Measurements from ENCODE around the gene DMAP1. TPM values are rescaled to one million over a fixed set of nuclear protein-coding genes. Genes with fewer than 3 reads are reported as not detected.
A peak's percentile ranks its signal among the peaks of the same experiment; 100 is the strongest.

The DMAP1 gene
- total and polyA plus RNA-seq, 11 donors: 23.5 to 35.5 (median 28.7) TPM

DNA sequence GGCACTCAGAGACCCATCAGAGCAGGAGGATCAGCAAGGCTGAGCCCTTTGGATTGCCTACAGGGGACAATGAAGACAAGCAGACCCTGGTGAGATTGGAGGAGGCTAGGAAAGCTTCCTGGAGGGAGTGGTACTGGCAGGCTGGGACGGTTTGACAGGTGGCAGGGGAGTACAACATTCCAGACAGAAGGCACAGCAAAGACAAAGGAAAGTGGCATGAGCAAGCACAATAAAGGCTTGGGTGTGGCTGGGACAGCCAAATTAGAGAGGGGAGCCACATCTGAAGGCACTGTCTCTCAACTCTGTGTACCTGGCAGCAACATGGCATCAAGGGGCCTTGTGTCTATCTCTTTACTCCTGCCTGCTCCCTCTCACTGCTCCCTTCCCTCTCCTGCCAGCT, 38.2 kb downstream of the DMAP1 start:
- DNase-seq (no peak), ATAC-seq (no peak)
- peaks cover 0 to 28% (median 11%) of the 10 kb centered on the region in 12 donors for H3K4me1 ChIP-seq
- H3K27me3 ChIP-seq: no peaks in the 10 kb centered on the region
- 78 to 93% (median 87%) methylated on average over 1 of the region's 1 CpG for WGBS, 4 donors
- H3K36me3 ChIP-seq: peaks cover 0 to 10% (median 0%) of the 10 kb centered on the region in 9 donors
- no peak overlapping the region for H3K4me3 ChIP-seq
- no peak for TF ChIP-seq POLR2A (IDR thresholded peaks at IDR 0.05)
- TF ChIP-seq, protein P1, sequence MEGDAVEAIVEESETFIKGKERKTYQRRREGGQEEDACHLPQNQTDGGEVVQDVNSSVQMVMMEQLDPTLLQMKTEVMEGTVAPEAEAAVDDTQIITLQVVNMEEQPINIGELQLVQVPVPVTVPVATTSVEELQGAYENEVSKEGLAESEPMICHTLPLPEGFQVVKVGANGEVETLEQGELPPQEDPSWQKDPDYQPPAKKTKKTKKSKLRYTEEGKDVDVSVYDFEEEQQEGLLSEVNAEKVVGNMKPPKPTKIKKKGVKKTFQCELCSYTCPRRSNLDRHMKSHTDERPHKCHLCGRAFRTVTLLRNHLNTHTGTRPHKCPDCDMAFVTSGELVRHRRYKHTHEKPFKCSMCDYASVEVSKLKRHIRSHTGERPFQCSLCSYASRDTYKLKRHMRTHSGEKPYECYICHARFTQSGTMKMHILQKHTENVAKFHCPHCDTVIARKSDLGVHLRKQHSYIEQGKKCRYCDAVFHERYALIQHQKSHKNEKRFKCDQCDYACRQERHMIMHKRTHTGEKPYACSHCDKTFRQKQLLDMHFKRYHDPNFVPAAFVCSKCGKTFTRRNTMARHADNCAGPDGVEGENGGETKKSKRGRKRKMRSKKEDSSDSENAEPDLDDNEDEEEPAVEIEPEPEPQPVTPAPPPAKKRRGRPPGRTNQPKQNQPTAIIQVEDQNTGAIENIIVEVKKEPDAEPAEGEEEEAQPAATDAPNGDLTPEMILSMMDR (IDR thresholded peaks at IDR 0.05): no peak
- peak overlapping the region in 3 of 12 donors; percentile 53 to 73 (median 72) for H3K27ac ChIP-seq
- intact Hi-C loops (cut with DNase I): loop anchor here in 1 of 10 donors (5.0 kb wide), 1 partner anchor 41 kb away; no protein-coding TSS in a partner anchor
- no peaks in the 10 kb centered on the region for H3K9me3 ChIP-seq

DNA sequence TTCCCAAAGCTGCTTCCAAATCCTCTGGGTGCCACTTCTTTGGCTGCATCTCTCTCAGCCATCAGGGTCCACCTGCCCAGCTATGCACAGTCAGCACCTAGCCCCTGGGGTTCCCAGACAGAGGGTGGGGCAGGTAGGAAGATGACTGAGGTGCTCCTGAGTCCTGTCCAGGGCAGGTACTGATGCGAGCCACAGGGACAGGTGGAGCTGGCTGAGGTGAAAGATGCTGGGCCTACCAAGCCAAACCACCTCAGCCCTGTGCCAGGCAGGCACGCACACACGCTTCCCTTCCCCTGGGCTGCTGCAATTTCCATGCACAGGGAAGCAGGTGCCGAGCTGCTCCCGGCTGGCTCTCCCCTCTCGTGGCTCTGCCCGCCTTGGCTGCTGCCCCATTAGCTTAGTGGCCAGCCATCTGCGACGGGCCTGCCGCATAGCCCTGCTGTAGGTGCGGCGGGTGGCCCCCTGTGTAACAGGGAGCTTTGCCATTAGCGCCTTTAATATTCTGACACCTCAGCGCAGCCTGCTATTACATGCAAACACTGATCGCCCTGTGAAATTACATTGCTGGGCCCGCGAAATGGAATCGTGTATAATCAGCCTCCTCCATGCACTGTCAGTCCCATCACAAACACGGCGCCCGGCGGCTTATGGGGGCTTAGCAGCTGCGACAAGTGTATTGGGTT, 38.9 kb downstream of the DMAP1 start:
- H3K27ac ChIP-seq: no peak overlapping the region
- H3K4me1 ChIP-seq: peaks cover 0 to 28% (median 11%) of the 10 kb centered on the region in 12 donors
- TF ChIP-seq POLR2A (IDR thresholded peaks at IDR 0.05): no peak
- TF ChIP-seq, protein P1 (IDR thresholded peaks at IDR 0.05): no peak
- no peaks in the 10 kb centered on the region for H3K9me3 ChIP-seq
- WGBS, 4 donors: 96 to 98% (median 97%) methylated on average over 17 to 23 of the region's 23 CpGs
- peaks cover 0 to 5% (median 0%) of the 10 kb centered on the region in 9 donors for H3K36me3 ChIP-seq
- ATAC-seq: no peak
- H3K27me3 ChIP-seq: no peaks in the 10 kb centered on the region
- DNase-seq: no peak
- intact Hi-C loops (cut with DNase I): loop anchor here in 2 of 10 donors (2.0 to 5.0 kb wide), 2 partner anchors 21 to 40 kb away; no protein-coding TSS in a partner anchor
- H3K4me3 ChIP-seq: no peak overlapping the region

DNA sequence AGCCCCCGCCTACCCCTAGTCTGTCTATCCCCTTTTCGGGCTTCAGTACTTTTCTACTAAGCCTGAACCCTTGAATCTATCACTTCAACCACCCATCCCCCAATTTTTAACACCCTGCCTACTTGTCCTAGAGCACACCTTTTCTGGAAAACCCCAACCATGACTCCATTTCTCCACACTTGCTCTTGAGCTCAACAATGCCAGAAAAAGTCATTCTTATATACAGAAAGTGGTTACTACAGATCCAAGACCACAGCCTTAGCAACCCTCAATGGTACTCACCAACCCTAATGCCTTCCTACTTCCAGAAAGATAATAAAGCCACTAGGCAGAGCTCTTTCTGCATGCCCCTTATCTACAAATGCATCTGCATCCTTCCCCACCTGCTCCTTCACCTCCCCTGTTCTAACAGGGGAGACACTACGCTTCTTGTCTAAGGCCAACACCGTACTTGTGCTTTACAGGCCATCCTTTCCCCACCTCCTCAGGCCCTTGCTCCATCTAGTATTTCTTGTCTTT, 41.2 kb downstream of the DMAP1 start:
- Histone ChIP-seq H3K27ac (no peak overlapping the region), H3K27me3 (no peaks in the 10 kb centered on the region), H3K36me3 (peaks cover 0 to 4% (median 0%) of the 10 kb centered on the region in 9 donors), H3K4me3 (no peak overlapping the region), H3K4me1 (peaks cover 0 to 26% (median 10%) of the 10 kb centered on the region in 12 donors), H3K9me3 (no peaks in the 10 kb centered on the region)
- WGBS, 4 donors: 95 to 98% (median 97%) methylated on average over 4 of the region's 4 CpGs
- TF ChIP-seq, protein P1 (IDR thresholded peaks at IDR 0.05): no peak
- TF ChIP-seq POLR2A (IDR thresholded peaks at IDR 0.05): no peak
- DNase-seq (no peak), ATAC-seq (no peak)
- intact Hi-C loops (cut with DNase I): loop anchor here in 1 of 10 donors (5.0 kb wide), 1 partner anchor 38 kb away; no protein-coding TSS in a partner anchor

DNA sequence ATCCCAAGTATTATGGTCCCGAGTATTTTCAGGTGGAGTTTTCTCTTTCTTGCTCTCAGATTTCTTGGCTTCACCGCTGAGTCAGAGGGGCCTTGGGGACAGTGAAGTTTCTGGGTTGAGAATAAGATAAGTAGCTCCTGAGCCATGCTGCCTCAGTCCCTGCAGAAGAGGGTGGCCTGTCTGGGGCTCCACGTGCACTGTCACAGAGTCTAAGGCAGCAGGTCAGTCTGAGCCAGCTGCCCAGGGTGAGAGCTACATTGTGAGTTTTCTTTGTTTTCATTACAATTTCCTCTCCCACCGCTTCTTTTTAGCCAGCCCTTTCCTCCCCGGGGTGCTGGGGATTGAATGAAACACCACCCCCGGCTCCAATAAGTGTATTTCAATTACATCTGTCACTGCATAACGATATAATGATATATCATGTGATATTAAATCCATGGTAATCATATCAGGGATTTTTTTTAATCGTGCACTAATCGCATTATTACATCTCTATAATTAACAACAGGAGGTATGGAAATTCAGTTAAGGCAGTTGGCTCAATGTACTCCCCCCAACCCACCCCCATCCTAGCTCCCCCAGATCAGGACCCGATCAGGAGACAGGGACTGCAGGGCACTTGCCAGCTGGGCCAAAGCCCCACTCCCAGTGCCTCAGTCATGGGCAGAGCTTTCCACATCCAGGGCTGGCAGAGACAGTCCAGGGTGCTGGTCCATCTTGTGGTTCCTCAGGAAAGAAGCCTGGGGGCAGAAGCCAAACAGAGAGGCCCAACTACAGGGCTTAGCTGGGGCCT, 43.7 kb downstream of the DMAP1 start:
- peaks cover 0 to 4% (median 0%) of the 10 kb centered on the region in 9 donors for H3K36me3 ChIP-seq
- WGBS, 4 donors: 84 to 86% (median 85%) methylated on average over 10 of the region's 10 CpGs
- TF ChIP-seq, protein P1 (IDR thresholded peaks at IDR 0.05): no peak
- no peak for TF ChIP-seq POLR2A (IDR thresholded peaks at IDR 0.05)
- intact Hi-C loops (cut with DNase I): no loop called here
- no peaks in the 10 kb centered on the region for H3K27me3 ChIP-seq
- no peak for DNase-seq
- H3K4me3 ChIP-seq: no peak overlapping the region
- no peaks in the 10 kb centered on the region for H3K9me3 ChIP-seq
- H3K4me1 ChIP-seq: peaks cover 0 to 6% (median 0%) of the 10 kb centered on the region in 12 donors
- no peak for ATAC-seq
- H3K27ac ChIP-seq: no peak overlapping the region
